RWPE1 (cell line): ENCODE measurements around the gene APIP.
"Not testable (repeated sequence)": the region's sequence is repeated elsewhere in the genome, so short reads cannot be mapped to it uniquely, and the experiment has no call there.

Experiments used
- CTCF ChIA-PET: fragments of 350-600 bp; sonication (Branson Sonifier 250); formaldehyde crosslinking; extraction: SDS; loops from one replicate; lab custom pipeline; 2021; lab: Yijun Ruan, JAX
- POLR2A ChIA-PET: fragments of 400-600 bp; formaldehyde crosslinking; extraction: SDS; loops from one replicate; lab custom pipeline; 2020; ENCODE audit warnings: antibody characterized with exemption; ENCODE audit not compliant: low non-redundant PET; lab: Yijun Ruan, JAX
- DNase-seq: peaks from one replicate; pipeline ENCODE4 v3.0.0; 2012; ENCODE audit warnings: low spot score
- H3K27ac ChIP-seq: fragments of 450-650 bp; 2 replicates; pipeline ENCODE4 v1.5.1; 2017
- CTCF ChIP-seq: fragments of 450-650 bp; conservative IDR thresholded peaks from 2 replicates; pipeline ENCODE4 v1.5.1; 2017; ENCODE audit warnings: low read depth, mild to moderate bottlenecking

APIP gene

GRCh38 chr11:34905666-34906065, 10.5 kb downstream of the APIP start:
- CTCF ChIA-PET: no interaction called here
- POLR2A ChIA-PET: no interaction called here
- no peak overlapping the region for H3K27ac ChIP-seq
- no peak for DNase-seq
- no peak for TF ChIP-seq CTCF

GRCh38 chr11:34904421-34904955, 11.7 kb downstream of the APIP start:
- no peak for TF ChIP-seq CTCF
- no peak overlapping the region for H3K27ac ChIP-seq
- CTCF ChIA-PET: no interaction called here
- POLR2A ChIA-PET: no interaction called here
- no peak for DNase-seq

- TF ChIP-seq CTCF: no peak
- ChIA-PET POLR2A (no interaction called here), CTCF (interaction anchor here (0.7 kb wide), 1 partner anchor 496 kb away, joined by 3 read pairs; no protein-coding TSS in a partner anchor)
- DNase-seq: no peak
- no peak overlapping the region for H3K27ac ChIP-seq
Measured at GRCh38 chr11:34899633-34900016, 16.6 kb downstream of the APIP start.

GRCh38 chr11:34898474-34898873, 17.7 kb downstream of the APIP start:
- H3K27ac ChIP-seq: no peak overlapping the region
- no peak for DNase-seq
- no peak for TF ChIP-seq CTCF
- POLR2A ChIA-PET: no interaction called here
- CTCF ChIA-PET: interaction anchor here (0.6 to 1.0 kb wide), 2 partner anchors 362 to 386 kb away, joined by 3 read pairs; no protein-coding TSS in a partner anchor

GRCh38 chr11:34897171-34897870, 18.9 kb downstream of the APIP start:
- ChIA-PET POLR2A (no interaction called here), CTCF (no interaction called here)
- no peak overlapping the region for H3K27ac ChIP-seq
- no peak for DNase-seq
- TF ChIP-seq CTCF: no peak

- POLR2A ChIA-PET, H3K27ac ChIP-seq, DNase-seq, CTCF ChIA-PET: not testable (repeated sequence)
Measured at GRCh38 chr11:34896191-34896590, 20.0 kb downstream of the APIP start.

- ChIA-PET POLR2A (no interaction called here), CTCF (interaction anchor here (3.0 kb wide), 1 partner anchor 308 kb away, joined by 12 read pairs; no protein-coding TSS in a partner anchor)
- no peak for TF ChIP-seq CTCF
- no peak overlapping the region for H3K27ac ChIP-seq
- DNase-seq: no peak
Measured at GRCh38 chr11:34893416-34893815, 22.8 kb downstream of the APIP start.
